Stimulated activated CD4-positive, alpha-beta T cell treated with anti-CD3 and anti-CD28 coated beads, Interleukin-1b, Interleukin-23, amount 100 ng/mL, for 4 hours (primary cell): Measurements from ENCODE around the gene RASL12.
"Not testable (repeated sequence)": the region's sequence is repeated elsewhere in the genome, so short reads cannot be mapped to it uniquely, and the experiment has no call there.

ENCODE experiments used
- DNase-seq, 2 donors: peaks; one replicate each; pipeline ENCODE4 v3.0.0-alpha.2; 2020; ENCODE audit warnings: low read depth in 2 of 2

The RASL12 gene, protein sequence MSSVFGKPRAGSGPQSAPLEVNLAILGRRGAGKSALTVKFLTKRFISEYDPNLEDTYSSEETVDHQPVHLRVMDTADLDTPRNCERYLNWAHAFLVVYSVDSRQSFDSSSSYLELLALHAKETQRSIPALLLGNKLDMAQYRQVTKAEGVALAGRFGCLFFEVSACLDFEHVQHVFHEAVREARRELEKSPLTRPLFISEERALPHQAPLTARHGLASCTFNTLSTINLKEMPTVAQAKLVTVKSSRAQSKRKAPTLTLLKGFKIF

DNA sequence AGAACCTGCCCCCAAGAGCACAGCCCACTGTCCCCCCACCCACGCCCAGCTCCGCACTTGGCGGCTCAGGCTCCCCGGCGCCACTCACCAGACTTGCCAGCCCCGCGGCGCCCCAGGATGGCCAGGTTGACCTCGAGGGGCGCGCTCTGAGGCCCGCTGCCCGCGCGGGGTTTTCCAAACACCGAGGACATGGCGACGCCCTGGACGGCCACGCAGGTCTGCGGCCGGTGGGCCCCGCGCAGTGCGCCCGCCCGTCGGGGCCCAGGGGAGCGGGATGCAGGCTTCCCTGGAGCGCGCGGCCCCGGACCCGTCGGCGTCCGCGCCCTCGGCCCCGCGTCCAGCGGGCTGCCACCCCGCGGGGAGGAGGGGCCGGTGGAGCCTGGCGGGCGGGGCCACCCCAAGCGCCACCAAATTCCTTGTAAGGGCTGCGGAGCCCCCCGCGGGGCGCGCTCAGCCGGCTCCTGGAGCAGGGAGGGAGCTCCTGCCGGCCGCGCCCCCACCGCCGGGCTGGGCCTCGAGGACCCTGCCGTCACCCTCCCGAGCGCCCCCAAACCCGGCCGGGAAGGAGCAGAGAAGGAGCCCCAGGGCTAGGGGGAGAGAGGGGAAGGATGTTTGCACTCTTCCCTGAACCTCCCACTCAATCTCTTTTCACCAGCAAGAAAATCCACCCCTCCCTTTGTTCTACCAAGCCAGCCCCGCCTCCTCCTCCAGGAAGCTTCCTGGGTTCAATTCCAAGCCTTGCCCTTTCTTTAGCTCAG lies at the start of gene RASL12:
TSS of gene RASL12 (minus strand) at position 347 of the 758 bp plus-strand sequence. CDS start at position 191, 156 bp downstream.
- no peak for DNase-seq

DNA sequence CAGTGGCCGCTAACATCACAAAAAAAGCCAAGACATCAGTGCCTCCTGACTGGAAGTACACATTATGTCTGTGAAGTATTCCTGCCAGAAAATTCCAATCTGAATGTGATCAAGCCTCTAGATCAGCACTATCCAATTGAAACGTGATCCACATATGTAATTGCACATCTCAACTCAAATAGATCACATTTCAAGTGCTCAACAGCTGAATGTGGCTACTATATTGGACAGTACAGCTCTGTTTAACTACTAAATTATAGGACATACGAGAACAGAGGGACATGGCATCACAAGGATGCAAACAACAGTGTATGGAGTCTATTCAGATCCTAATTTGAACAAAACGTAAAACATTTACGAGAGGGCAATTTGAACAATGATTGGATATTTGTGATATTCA lies 47.8 kb upstream of the RASL12 start:
- no peak for DNase-seq

DNA sequence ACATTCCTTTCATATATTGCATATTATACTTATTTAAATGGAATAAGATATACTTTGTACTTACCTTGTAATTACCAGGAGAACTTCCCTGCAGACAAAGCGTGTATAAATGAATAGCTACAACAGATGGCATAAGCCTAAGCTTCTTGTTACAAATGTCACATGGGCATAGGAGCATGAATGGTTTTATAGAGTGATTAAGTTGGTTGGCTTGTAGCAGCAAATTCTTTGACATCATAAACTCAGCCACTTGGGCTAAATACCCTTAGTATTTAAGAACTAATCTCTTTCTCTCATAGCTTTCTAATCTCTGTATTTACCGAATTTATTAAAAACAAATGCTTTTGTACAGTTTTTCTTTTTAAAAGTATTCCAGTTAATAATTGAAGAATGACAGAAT lies 47.3 kb upstream of the RASL12 start, which contains the start of gene UBAP1L:
TSS of gene UBAP1L (minus strand) at position 115 of the 400 bp plus-strand sequence. CDS start 8,985 bp downstream, outside the sequence.
- no peak for DNase-seq

DNA sequence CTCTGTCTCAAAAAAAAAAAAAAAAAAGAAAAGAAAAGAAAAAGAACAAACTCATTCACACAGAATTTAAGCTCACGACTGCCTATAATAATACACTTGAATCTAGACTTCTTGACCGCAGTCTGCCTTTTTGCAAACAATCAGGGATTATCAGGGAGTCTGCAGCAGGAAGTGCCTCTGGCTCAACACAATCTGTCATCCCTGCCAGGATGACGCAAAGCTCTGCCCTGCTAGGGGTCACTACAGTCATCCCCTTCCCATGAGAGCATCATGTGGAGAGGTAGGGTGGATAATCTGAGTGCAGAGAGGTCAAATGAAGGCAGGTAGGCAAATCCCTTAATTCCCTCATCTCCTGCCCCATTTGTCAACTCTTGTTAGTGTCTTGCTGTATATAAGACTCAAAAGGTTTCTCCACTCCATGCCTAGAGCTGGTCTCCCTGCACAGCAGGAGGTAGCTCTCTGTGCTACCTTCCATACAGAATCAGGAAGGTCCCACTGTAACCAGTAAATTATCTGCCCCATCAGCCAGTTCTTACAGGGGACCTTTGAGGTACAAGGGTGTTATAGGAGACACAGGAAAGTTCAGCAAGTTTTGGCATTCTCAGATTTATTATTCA lies 43.0 kb upstream of the RASL12 start:
- DNase-seq: no peak

DNA sequence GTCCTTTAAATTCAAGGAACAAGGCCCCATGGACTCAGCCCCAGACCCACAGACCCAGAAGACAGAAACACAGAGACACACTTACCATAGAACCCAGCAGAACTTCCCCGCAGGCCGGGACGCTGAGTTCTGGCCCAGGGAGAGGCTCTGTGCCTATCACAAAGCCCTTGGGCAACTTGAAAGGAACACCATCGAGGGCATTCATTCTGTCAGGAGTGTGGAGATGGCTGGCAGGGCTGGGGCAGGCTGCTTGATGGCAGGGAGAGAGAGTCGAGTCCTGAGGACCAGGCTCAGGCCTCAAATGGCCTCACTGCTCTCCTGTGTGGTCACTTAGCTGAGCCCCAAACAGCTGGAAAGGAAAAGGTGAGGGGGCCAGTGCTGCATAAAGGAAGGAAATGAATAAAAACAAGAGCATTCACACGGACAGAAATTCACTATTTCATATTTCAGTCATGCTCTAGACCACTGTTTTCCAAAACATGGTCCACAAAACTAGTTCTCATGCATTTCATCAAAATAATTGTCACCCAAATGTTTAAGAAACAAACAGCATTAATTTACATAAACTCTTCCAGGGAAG lies 38.3 kb upstream of the RASL12 start:
- DNase-seq: no peak

DNA sequence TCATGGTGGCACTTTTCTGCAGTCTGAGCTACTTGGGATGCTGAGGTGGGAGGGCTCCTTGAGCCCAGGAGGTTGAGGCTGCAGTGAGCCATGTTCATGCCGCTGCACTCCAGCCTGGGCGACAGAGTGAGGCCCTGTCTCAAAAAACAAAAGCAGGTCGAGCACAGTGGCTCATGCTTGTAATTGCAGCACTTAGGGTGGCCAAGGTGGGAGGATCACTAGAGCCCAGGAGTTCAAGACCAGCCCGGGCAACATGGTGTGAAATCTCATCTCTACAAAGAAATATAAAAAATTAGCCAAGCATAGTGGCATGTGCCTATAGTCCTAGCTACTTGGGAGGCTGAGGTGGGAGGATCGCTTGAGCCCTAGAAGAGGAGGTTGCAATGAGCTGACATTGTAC lies 37.2 kb upstream of the RASL12 start:
- no peak for DNase-seq

DNA sequence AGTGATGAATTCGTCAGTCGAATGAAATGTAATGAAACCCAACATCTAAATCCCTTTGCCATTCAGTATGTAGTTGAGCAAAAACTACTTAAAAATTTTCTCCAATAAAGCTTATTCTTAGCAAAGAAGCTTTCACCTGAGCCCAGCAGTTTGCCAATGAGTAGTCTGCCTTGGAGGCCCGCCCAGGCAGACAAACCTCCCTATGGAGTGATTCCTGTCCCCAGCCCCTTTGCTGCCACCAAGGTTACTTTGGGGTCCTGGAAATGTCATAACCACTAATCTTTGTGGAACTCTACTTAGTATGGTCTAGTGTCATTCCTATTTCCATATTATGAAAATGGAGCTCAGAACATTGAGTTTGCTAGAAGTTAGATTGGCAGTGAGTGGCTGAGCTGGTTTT lies 35.1 kb upstream of the RASL12 start:
- no peak for DNase-seq

DNA sequence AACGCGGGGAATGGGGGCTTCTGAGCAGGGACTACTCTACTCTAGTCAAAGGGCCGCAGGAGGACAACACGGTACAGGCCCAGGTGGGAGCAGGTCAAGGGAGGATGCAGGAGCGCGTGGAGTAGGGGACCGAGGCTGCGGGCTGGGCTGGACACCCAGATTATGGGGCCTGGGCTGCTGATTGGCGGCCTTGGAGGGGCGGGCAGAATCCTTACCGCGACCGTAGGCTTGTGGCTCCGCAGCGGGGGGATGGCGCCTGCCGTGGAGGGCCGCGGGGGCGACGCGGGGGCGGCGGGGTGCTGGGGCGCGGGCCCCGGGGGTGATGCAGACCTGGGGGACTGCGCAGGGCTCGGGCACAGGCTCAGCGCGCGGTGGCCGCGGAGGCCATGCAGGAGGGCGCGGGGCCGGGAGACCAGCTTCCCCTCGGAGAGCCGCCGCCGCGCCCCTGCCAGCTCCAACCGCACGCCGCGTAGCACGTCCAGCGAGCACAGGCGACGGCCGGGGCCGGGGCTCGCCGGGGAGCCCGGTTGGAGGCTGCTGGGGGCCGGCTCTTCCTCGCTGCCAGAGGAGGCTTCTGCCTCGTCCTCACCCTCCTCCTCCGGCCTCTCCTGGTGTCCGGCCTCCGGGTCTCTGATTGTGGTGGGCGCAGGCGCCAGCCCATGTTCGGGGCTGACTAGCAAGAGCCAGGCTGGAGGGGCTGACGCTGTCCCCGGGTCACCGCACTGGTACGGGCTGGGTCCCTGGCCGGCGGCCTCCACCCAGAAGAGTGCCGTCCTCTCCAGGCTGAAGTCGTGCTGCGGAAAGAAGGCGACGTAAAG lies 34.3 kb upstream of the RASL12 start:
- DNase-seq: no peak

DNA sequence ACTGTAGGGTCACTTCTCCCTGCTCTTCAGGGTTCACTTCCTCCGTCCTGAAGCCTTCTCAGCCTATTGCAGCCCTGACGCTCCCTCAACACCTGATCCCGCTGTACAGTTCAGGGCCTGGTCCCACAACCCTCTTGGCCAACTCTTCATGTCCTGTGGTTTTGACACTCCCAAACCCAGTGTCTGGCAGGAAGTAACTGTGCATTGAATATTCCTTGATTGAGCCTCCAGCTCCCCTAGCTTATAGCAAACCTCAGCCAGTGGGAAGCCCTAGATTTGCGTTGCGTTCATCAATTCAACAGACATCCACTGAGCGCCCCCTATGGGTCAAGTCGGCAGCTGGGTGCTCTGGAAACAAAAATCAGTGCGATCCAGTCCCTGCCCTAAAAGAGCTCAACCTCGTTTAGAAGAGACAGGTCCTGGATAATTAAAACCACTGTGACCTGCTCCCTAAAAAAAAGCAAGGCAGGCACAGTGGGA lies 33.7 kb upstream of the RASL12 start:
- DNase-seq: peak; percentile 28 to 40

DNA sequence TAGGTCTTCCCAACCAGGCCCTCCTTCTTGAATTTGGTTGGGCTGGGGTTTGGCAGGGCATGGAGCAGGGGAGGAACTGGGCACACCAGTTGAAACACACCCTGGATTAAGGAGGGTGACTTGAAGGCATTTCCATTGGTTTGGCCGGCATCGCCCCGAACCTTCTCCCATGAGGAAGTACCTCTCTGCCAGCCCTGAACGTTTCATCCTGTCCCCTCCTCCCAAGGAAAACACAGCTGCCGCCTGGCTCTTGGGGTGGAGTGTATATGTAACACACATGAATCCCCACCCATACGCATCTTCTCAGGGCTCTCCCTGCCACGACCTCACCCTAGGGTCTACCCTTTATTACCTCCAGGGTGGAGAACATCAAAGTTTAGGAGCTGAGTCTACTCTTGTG lies 32.7 kb upstream of the RASL12 start:
- DNase-seq: no peak

DNA sequence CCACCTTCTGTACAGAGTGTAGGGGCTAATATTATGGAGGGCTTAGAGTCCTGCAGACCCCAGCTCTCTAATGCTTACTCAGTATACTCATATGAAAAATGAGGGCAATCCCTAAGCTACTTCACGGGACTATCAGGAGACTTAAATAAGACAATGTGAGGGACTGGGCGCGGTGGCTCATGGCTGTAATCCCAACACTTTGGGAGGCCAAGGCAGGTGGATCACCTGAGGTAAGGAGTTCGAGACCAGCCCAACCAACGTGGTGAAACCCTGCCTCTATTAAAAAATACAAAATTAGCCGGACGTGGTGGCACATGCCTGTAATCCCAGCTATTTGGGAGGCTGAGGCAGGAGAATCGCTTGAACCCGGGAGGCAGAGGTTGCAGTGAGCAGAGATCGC lies 32.0 kb upstream of the RASL12 start:
- DNase-seq: not testable (repeated sequence)

DNA sequence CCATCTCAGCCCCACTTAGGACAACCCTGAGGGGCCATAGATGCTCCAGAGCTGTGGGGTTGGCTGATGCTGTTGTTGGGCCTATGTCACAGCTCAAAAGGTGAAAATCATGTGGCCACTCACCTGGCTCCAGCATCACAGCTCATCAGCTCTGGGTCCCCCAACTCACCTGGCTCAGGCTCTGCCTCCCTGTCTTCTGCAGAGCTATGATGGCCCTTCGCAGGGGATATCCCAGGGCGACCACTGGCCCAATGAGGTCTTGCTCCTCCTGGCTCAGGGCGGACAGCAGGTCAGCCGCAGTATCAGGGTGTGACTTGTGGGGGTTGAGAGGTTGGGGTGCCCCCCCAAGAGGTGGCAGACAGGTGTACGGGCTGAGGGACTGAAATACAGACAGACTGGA lies 31.5 kb upstream of the RASL12 start:
- no peak for DNase-seq

DNA sequence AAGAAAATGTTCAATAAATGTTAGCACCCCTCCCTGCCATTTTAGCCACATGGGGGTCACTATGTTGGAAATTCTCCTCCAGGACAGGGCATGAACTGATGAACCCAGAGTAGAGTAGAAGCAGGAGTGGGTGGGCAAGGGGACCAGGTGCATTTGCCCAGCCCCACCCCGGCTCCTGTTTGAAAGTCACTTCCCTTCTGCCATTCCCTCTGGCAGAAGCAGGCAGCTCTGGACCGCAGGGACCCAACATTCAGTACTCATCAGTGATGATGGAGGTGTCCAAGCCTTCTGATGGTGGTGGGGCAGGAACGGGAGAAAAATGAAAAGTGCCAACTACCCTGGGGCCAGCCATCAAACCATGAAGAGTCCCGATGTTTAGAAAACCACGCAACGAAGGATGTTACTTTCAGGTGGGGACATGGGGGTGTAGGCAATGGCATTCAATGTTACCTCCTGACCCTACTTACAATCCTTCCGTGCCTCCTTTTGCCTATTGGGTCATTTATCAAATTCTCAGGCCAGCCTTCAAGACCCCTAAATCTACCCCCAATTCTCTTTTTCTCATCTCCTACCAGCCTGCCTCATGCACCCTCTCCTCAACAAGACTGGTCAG lies 30.0 kb upstream of the RASL12 start:
- DNase-seq: no peak

DNA sequence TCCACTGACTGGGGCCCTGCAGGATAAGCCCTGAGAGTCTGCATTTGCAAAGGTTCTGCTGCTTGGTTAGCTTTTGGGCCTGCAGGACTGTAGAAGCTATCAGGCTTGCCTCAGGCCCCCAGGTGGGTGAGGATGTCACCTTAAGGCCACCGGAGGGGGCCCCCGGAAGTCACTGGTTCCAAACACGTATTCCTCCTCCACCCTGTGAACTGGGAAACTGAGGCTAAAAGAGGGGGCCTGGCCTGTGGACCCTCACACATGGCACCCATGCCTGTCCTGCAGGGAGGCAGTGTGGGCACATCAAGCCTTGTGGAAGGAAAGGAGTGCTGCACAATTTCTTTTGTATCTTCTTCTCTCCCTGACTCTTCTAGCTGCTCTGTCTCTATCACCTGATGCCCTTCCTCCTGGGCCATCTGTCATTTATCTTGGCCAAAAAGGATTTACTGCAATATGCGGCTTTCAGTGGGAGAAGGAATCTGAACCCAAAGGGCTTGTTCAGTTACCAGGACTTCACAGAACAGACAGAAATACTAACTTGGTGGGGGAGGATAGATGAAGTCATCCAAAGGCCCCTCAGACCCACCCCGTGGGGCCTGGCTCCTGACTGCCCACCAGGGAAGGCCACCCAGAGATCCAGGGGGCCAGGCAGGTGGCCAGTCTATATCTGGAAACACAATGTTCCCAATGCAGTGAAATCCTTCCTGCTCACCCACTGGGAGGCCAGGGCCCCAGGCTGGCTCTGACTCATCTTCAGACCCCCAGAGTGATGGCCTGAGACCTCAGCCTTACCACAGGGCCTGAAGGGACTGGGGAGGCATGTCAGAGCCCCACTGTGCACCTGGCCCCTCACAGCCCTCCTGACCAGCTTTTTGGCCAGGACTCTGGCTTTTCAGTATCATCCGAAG lies 28.9 kb upstream of the RASL12 start:
- DNase-seq: no peak

DNA sequence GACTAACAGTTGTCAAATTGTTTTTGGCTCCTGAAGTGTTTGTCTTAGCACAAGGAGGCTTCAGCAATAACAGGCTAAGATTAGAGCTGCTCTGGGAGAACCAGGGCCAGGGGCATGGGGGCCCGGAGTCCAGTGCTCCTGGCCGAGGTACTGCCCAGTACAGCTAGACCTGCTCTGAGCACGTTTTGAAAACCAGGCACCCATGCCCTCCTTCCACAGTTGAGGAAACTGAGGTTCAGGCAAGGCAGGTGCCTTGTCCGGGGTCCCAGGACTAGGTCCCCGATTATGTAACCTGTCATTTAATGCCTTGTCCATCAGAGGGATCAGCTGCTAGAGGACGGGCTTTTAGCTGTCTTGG lies 27.9 kb upstream of the RASL12 start:
- no peak for DNase-seq

DNA sequence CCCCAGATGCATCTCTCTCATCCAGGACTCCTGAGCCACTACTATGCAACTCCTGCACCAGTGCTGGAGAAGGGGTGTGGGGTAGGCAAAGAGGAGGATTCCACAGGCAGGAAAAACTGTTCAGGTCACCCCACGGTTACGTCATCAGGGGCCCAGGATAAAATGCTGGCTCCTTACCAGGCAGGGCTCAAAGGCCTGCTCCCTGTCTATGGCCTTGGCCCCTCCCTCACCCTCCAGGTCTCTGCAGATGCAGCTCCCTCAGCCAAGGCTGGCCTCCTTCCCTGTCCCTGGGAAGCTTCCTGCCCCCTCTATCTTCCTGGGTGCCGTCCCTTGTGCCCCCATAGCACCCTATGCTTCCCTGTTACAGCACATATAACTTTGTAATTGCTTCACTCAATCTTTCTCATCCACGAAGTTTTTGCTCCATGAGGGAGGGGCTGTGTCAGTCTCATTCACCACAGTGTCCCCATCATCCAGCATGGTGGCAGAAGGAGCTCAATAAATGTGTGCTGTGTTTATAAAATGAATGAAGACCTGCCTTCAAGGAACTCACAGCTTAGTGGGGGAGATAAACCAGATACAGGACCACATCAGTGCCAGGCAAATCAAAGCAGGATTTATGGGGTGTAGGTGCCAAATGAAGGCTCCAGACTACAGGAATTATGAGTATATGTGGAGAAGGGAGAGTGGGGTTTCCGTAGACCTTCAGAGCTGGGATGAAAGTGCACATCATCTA lies 27.4 kb upstream of the RASL12 start:
- no peak for DNase-seq

DNA sequence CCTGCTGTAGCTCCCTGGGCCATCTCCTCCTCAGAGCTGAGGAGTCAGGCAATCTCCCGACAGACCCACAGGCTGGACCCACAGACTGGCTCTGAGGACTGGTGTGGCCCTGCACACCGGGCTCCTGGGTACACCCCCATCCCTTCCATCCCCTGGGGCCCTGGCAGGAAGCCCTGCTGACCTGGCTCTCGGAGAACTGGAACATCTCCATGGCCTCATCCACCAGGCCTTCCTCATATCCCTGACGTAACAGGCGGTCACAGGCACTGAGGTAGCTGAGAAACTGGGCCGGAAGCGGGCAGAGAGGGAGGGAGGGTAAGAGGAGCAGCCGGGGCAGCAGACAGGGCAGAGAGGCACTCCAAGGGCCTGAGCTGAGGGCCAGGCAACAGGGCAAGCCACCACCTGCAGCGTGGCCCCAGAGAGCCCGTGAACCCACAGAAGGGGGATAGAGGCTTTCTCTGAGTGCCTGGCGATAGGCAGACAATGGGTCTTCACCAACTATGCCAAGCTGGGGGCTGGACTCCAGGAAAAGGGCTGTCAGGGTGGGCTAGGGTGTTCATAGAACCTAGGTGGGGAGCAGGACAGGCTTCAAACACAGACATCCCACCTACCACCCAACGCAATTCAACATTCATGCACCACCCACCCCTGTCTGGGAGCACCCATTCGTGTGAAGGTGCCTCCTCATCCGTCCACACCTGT lies 26.7 kb upstream of the RASL12 start:
- no peak for DNase-seq

DNA sequence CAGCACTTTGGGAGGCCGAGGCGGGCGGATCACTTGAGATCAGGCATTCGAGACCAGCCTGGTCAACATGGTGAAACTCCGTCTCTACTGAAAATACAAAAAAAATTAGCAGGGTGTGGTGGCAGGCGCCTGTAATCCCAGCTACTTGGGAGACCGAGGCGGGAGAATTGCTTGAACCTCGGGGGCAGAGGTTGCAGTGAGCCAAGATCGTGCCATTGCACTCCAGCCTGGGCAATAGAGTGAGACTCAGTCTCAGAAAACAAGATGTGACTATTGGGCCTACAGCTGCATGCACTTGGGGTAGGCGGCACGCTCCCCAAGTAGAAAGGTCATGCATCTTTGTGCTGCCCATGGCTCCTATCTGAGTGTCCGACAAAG lies 26.0 kb upstream of the RASL12 start:
- not testable (repeated sequence) for DNase-seq
